ENCODE measurements around the gene DEFB121. TPM values are rescaled to one million over a fixed set of nuclear protein-coding genes. Genes with fewer than 3 reads are reported as not detected.

The DEFB121 gene
- total RNA-seq, 2 donors from 2014 or later = not detected

GRCh38 chr20:31415653-31416052 lies 9.6 kb upstream of the DEFB121 start:
- DNase-seq (ENCODE audit: low spot score) (no peak), ATAC-seq (ENCODE audit: insufficient number of reproducible peaks, low FRiP score, low read depth) (no peak)
- no peak for TF ChIP-seq CTCF (IDR thresholded peaks at IDR 0.05)
- Histone ChIP-seq H3K27me3 (replicated peaks; ENCODE audit: insufficient read depth) (no peaks in the 10 kb centered on the region), H3K4me3 (no peak overlapping the region), H3K36me3 (no peaks in the 10 kb centered on the region), H3K9me3 (no peaks in the 10 kb centered on the region), H3K27ac (no peak overlapping the region), H3K4me1 (ENCODE audit: control insufficient read depth in 1 of 2, low read depth in 2 of 2) (no peaks in the 10 kb centered on the region)

- ATAC-seq (ENCODE audit: insufficient number of reproducible peaks, low FRiP score, low read depth) (no peak), DNase-seq (ENCODE audit: low spot score) (no peak)
- Histone ChIP-seq H3K27me3 (replicated peaks; ENCODE audit: insufficient read depth) (no peaks in the 10 kb centered on the region), H3K4me3 (no peak overlapping the region), H3K36me3 (no peaks in the 10 kb centered on the region), H3K4me1 (ENCODE audit: control insufficient read depth in 1 of 2, low read depth in 2 of 2) (no peaks in the 10 kb centered on the region), H3K27ac (no peak overlapping the region), H3K9me3 (no peaks in the 10 kb centered on the region)
- no peak for TF ChIP-seq CTCF (IDR thresholded peaks at IDR 0.05)
Measured at GRCh38 chr20:31414381-31414780, 8.4 kb upstream of the DEFB121 start.

- H3K27me3 ChIP-seq (replicated peaks; ENCODE audit: insufficient read depth) = no peaks in the 10 kb centered on the region
- H3K9me3 ChIP-seq = no peaks in the 10 kb centered on the region
- no peaks in the 10 kb centered on the region for H3K4me1 ChIP-seq (ENCODE audit: control insufficient read depth in 1 of 2, low read depth in 2 of 2)
- TF ChIP-seq CTCF (IDR thresholded peaks at IDR 0.05) = no peak
- H3K27ac ChIP-seq = no peak overlapping the region
- DNase-seq (ENCODE audit: low spot score) = no peak
- no peak for ATAC-seq (ENCODE audit: insufficient number of reproducible peaks, low FRiP score, low read depth)
- no peak overlapping the region for H3K4me3 ChIP-seq
- H3K36me3 ChIP-seq = no peaks in the 10 kb centered on the region
Measured at GRCh38 chr20:31410011-31410410, 4.0 kb upstream of the DEFB121 start.

GRCh38 chr20:31403886-31404285 lies 2.1 kb downstream of the DEFB121 start:
- Histone ChIP-seq H3K9me3 (no peaks in the 10 kb centered on the region), H3K4me3 (no peak overlapping the region), H3K27ac (no peak overlapping the region), H3K36me3 (no peaks in the 10 kb centered on the region), H3K27me3 (replicated peaks; ENCODE audit: insufficient read depth) (no peaks in the 10 kb centered on the region), H3K4me1 (ENCODE audit: control insufficient read depth in 1 of 2, low read depth in 2 of 2) (no peaks in the 10 kb centered on the region)
- no peak for DNase-seq (ENCODE audit: low spot score)
- TF ChIP-seq CTCF (IDR thresholded peaks at IDR 0.05) = no peak
- ATAC-seq (ENCODE audit: insufficient number of reproducible peaks, low FRiP score, low read depth) = no peak

GRCh38 chr20:31394900-31395299 lies 11.1 kb downstream of the DEFB121 start:
- no peak for TF ChIP-seq CTCF (IDR thresholded peaks at IDR 0.05)

More at GRCh38 chr20:31394900-31395299, 11.1 kb downstream of the DEFB121 start:
- no peaks in the 10 kb centered on the region for H3K27me3 ChIP-seq (replicated peaks; ENCODE audit: insufficient read depth)
- no peaks in the 10 kb centered on the region for H3K9me3 ChIP-seq
- DNase-seq (ENCODE audit: low spot score) (no peak), ATAC-seq (ENCODE audit: insufficient number of reproducible peaks, low FRiP score, low read depth) (no peak)
- H3K4me1 ChIP-seq (ENCODE audit: control insufficient read depth in 1 of 2, low read depth in 2 of 2) = no peaks in the 10 kb centered on the region
- H3K27ac ChIP-seq = no peak overlapping the region
- no peak overlapping the region for H3K4me3 ChIP-seq
- H3K36me3 ChIP-seq = no peaks in the 10 kb centered on the region
